KMS-11 (cell line): ENCODE data around the gene PALMD.

Source experiments
- H2AFZ ChIP-seq: fragments of 200-600 bp; sonication (generic); 2 replicates; pipeline ENCODE4 v1.6.1; 2016; ENCODE audit warnings: antibody characterized with exemption, mixed run types, low read depth
- H3K27ac ChIP-seq: fragments of 200-600 bp; sonication (generic); 2 replicates; pipeline ENCODE4 v1.6.1; 2016; ENCODE audit warnings: mild to moderate bottlenecking, mixed run types
- H3K27me3 ChIP-seq: fragments of 200-600 bp; sonication (generic); 2 replicates; pipeline ENCODE4 v1.6.1; 2017; ENCODE audit warnings: mild to moderate bottlenecking, low read depth, mixed run types, moderate library complexity; ENCODE audit not compliant: insufficient read depth
- H3K36me3 ChIP-seq: fragments of 200-600 bp; sonication (generic); 2 replicates; pipeline ENCODE4 v1.6.1; 2017; ENCODE audit warnings: mild to moderate bottlenecking, mixed run types; ENCODE audit not compliant: insufficient read depth
- H3K4me1 ChIP-seq: fragments of 200-600 bp; sonication (generic); 2 replicates; pipeline ENCODE4 v1.6.1; 2016; ENCODE audit warnings: mild to moderate bottlenecking, low read depth, mixed run types; ENCODE audit not compliant: poor library complexity, severe bottlenecking
- H3K4me2 ChIP-seq: fragments of 200-600 bp; sonication (generic); 2 replicates; pipeline ENCODE4 v1.7.0; 2016; ENCODE audit warnings: mild to moderate bottlenecking, mixed run types
- H3K4me3 ChIP-seq: fragments of 200-600 bp; sonication (generic); IDR thresholded peaks from 2 replicates; pipeline ENCODE4 v1.6.1; 2017; ENCODE audit warnings: low read depth, low read length, mixed read lengths; ENCODE audit not compliant: insufficient read depth
- H3K79me2 ChIP-seq: fragments of 200-600 bp; sonication (generic); 2 replicates; pipeline ENCODE4 v1.6.1; 2016; ENCODE audit warnings: low read depth, mixed run types; ENCODE audit not compliant: insufficient read depth
- H3K9ac ChIP-seq: fragments of 200-600 bp; sonication (generic); 2 replicates; pipeline ENCODE4 v1.6.1; 2016; ENCODE audit warnings: mild to moderate bottlenecking, mixed run types
- H4K20me1 ChIP-seq: fragments of 200-600 bp; sonication (generic); 2 replicates; pipeline ENCODE4 v1.6.1; 2016; ENCODE audit warnings: mild to moderate bottlenecking, mixed run types; ENCODE audit not compliant: insufficient read depth
- TF ChIP-seq, protein P1 (sequence below): fragments of 200-600 bp; sonication (generic); conservative IDR thresholded peaks from 2 replicates; pipeline ENCODE4 v1.6.1; 2017; ENCODE audit warnings: low read depth, mild to moderate bottlenecking, antibody characterized with exemption, low read length, moderate library complexity, mixed read lengths

Gene PALMD

DNA sequence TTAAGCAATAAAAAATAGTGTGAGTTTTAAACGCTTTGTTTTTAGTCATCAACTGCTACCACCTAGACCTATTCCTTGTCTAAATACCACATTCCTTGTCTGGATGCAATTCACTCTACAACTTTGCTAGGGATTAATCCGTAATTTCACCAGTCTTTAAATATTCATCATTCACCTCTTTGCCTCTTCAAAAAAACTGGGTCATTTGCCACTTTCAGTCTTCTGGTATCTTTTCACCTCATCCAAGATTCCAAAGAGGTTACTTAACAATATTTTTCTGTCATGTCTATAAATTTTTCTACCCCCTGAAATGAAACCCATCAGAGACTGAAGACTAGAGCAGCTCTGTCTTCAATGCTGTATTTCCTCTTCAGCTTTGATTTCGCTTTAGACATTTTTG is 9.5 kb downstream of the PALMD start:
- Histone ChIP-seq H3K79me2 (no peaks in the 10 kb centered on the region), H3K27ac (no peak overlapping the region), H2AFZ (no peak overlapping the region), H3K9ac (no peak overlapping the region), H3K4me1 (no peaks in the 10 kb centered on the region), H3K27me3 (no peaks in the 10 kb centered on the region), H3K36me3 (no peaks in the 10 kb centered on the region), H3K4me3 (no peak overlapping the region), H4K20me1 (no peaks in the 10 kb centered on the region), H3K4me2 (no peak overlapping the region)
- TF ChIP-seq, protein P1, sequence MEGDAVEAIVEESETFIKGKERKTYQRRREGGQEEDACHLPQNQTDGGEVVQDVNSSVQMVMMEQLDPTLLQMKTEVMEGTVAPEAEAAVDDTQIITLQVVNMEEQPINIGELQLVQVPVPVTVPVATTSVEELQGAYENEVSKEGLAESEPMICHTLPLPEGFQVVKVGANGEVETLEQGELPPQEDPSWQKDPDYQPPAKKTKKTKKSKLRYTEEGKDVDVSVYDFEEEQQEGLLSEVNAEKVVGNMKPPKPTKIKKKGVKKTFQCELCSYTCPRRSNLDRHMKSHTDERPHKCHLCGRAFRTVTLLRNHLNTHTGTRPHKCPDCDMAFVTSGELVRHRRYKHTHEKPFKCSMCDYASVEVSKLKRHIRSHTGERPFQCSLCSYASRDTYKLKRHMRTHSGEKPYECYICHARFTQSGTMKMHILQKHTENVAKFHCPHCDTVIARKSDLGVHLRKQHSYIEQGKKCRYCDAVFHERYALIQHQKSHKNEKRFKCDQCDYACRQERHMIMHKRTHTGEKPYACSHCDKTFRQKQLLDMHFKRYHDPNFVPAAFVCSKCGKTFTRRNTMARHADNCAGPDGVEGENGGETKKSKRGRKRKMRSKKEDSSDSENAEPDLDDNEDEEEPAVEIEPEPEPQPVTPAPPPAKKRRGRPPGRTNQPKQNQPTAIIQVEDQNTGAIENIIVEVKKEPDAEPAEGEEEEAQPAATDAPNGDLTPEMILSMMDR: no peak

DNA sequence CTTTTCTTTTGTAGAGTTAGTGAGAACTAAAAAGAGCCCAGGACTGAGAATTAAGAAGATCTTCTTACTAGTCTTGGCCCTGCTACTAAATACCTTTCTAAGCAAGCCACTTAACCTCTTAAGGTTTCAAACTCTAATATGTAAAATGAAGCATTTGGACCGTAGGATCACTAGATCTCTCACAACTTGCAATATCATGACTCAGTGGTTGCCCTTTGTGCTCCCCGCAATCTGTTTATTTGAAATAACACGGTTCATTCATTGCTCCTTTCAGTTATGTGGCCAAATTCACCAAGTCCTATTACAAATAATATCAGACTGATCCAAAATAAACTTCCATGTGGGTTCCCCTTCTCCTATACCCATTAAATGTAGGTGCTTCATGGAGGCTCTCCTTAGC is 10.8 kb downstream of the PALMD start:
- H3K79me2 ChIP-seq: no peaks in the 10 kb centered on the region
- no peaks in the 10 kb centered on the region for H3K4me1 ChIP-seq
- TF ChIP-seq, protein P1: no peak
- H3K4me2 ChIP-seq: no peak overlapping the region
- no peak overlapping the region for H3K9ac ChIP-seq
- no peaks in the 10 kb centered on the region for H4K20me1 ChIP-seq
- no peaks in the 10 kb centered on the region for H3K36me3 ChIP-seq
- no peak overlapping the region for H2AFZ ChIP-seq
- no peak overlapping the region for H3K4me3 ChIP-seq
- H3K27me3 ChIP-seq: no peaks in the 10 kb centered on the region
- no peak overlapping the region for H3K27ac ChIP-seq

DNA sequence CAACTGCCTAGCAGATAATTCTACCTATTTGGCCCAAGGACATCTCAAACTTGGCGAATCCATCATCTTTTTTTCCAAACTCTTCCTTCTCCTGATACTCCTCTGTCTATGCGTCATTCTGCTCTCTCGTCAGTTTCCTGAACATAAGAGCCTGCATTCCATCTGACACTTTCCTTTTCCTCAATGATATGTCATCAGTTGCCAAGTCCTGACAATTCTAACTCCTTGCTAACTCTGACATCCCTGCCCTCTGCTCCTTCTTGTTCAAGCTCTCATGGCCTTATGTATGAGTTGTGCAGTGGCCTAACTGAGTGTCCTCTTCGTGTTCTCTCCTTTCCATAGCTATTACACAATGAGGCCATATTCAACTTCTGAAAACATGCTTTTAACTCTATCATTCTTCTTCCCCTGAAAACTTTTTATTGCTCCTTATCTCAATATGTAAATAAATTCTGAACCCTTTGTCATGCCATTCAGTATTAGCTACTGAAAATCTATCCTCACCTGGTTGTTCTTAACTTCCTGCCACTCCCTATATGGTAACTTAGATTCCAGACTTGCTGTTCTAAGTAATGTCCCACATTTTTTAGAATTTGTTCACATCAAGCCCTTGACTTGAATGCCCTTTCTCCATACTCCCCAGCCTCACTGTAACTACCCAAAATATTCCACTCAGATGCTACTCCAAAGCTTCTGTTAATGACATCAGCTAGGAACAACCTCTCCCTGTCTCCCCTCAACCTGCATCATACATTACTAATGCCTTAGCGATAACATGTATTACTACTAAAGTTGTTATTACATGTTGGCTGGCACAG is 11.5 kb downstream of the PALMD start:
- H3K9ac ChIP-seq: no peak overlapping the region
- no peaks in the 10 kb centered on the region for H3K79me2 ChIP-seq
- no peaks in the 10 kb centered on the region for H3K27me3 ChIP-seq
- TF ChIP-seq, protein P1: no peak
- H3K27ac ChIP-seq: no peak overlapping the region
- H3K4me1 ChIP-seq: no peaks in the 10 kb centered on the region
- H4K20me1 ChIP-seq: no peaks in the 10 kb centered on the region
- H2AFZ ChIP-seq: no peak overlapping the region
- no peak overlapping the region for H3K4me2 ChIP-seq
- no peak overlapping the region for H3K4me3 ChIP-seq
- no peaks in the 10 kb centered on the region for H3K36me3 ChIP-seq

DNA sequence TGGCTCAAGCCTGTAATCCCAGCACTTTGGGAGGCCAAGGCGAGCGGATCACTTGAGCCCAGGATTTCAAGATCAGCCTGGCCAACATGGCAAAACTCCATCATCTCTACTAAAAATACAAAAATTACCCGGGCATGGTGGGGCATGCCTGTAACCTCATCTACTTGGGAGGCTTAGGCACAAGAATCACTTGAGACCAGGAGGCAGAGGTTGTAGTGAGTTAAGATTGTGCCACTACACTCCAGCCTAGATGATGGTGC is 12.0 kb downstream of the PALMD start:
- no peak overlapping the region for H3K4me2 ChIP-seq
- TF ChIP-seq, protein P1: no peak
- no peak overlapping the region for H2AFZ ChIP-seq
- no peak overlapping the region for H3K9ac ChIP-seq
- no peak overlapping the region for H3K4me3 ChIP-seq
- no peak overlapping the region for H3K27ac ChIP-seq
- no peaks in the 10 kb centered on the region for H4K20me1 ChIP-seq
- no peaks in the 10 kb centered on the region for H3K4me1 ChIP-seq
- H3K36me3 ChIP-seq: no peaks in the 10 kb centered on the region
- H3K79me2 ChIP-seq: no peaks in the 10 kb centered on the region
- no peaks in the 10 kb centered on the region for H3K27me3 ChIP-seq
